ENCODE data around the gene NR1D2. TPM values are rescaled to one million over a fixed set of nuclear protein-coding genes. Genes with fewer than 3 reads are reported as not detected.
A peak's percentile ranks its signal among the peaks of the same experiment; 100 is the strongest.

Gene NR1D2
- total RNA-seq, 1 experiment from 2014 or later: 18.4 TPM

- TF ChIP-seq SP1 (CRISPR knock-in tag; conservative IDR thresholded peaks at IDR 0.05) (peak; percentile 51; the same call in 1 of the 2 replicates), ZNF423 (CRISPR knock-in tag; IDR thresholded peaks at IDR 0.05) (peak; percentile 78), ETV6 (CRISPR knock-in tag; IDR thresholded peaks at IDR 0.05) (no peak), TCF7 (CRISPR knock-in tag; IDR thresholded peaks at IDR 0.05; ENCODE audit: low read depth) (no peak; the same call in 1 of the 2 replicates), HMGA2 (CRISPR knock-in tag; IDR thresholded peaks at IDR 0.05) (no peak), PRRX2 (CRISPR knock-in tag; IDR thresholded peaks at IDR 0.05) (no peak), RELA (CRISPR knock-in tag; IDR thresholded peaks at IDR 0.05; ENCODE audit: borderline replicate concordance) (no peak), SMAD3 (CRISPR knock-in tag; IDR thresholded peaks at IDR 0.05; ENCODE audit: borderline replicate concordance) (no peak), EMX1 (CRISPR knock-in tag; IDR thresholded peaks at IDR 0.05) (no peak)
- TF ChIP-seq, protein P1, sequence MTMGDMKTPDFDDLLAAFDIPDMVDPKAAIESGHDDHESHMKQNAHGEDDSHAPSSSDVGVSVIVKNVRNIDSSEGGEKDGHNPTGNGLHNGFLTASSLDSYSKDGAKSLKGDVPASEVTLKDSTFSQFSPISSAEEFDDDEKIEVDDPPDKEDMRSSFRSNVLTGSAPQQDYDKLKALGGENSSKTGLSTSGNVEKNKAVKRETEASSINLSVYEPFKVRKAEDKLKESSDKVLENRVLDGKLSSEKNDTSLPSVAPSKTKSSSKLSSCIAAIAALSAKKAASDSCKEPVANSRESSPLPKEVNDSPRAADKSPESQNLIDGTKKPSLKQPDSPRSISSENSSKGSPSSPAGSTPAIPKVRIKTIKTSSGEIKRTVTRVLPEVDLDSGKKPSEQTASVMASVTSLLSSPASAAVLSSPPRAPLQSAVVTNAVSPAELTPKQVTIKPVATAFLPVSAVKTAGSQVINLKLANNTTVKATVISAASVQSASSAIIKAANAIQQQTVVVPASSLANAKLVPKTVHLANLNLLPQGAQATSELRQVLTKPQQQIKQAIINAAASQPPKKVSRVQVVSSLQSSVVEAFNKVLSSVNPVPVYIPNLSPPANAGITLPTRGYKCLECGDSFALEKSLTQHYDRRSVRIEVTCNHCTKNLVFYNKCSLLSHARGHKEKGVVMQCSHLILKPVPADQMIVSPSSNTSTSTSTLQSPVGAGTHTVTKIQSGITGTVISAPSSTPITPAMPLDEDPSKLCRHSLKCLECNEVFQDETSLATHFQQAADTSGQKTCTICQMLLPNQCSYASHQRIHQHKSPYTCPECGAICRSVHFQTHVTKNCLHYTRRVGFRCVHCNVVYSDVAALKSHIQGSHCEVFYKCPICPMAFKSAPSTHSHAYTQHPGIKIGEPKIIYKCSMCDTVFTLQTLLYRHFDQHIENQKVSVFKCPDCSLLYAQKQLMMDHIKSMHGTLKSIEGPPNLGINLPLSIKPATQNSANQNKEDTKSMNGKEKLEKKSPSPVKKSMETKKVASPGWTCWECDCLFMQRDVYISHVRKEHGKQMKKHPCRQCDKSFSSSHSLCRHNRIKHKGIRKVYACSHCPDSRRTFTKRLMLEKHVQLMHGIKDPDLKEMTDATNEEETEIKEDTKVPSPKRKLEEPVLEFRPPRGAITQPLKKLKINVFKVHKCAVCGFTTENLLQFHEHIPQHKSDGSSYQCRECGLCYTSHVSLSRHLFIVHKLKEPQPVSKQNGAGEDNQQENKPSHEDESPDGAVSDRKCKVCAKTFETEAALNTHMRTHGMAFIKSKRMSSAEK (CRISPR knock-in tag; IDR thresholded peaks at IDR 0.05; ENCODE audit: borderline replicate concordance): no peak
Measured at GRCh38 chr3:23944861-23945662, at the start of gene NR1D2 (continued).

- Mint-ChIP-seq H3K9me3 (peaks cover 25% of the 10 kb centered on the region), H3K27ac (no peak overlapping the region), H3K27me3 (ENCODE audit: low read depth) (no peaks in the 10 kb centered on the region), H3K4me1 (no peaks in the 10 kb centered on the region), H3K4me3 (no peak overlapping the region), H3K36me3 (peaks cover 84% of the 10 kb centered on the region)
- no peak for ATAC-seq
- POLR2A ChIA-PET: no interaction called here
- CTCF ChIA-PET: interaction anchor here (0.9 kb wide), 1 partner anchor 12 kb away, joined by 4 read pairs; no protein-coding TSS in a partner anchor
- no peak for DNase-seq (ENCODE audit: low spot score)
- TF ChIP-seq, protein P2, sequence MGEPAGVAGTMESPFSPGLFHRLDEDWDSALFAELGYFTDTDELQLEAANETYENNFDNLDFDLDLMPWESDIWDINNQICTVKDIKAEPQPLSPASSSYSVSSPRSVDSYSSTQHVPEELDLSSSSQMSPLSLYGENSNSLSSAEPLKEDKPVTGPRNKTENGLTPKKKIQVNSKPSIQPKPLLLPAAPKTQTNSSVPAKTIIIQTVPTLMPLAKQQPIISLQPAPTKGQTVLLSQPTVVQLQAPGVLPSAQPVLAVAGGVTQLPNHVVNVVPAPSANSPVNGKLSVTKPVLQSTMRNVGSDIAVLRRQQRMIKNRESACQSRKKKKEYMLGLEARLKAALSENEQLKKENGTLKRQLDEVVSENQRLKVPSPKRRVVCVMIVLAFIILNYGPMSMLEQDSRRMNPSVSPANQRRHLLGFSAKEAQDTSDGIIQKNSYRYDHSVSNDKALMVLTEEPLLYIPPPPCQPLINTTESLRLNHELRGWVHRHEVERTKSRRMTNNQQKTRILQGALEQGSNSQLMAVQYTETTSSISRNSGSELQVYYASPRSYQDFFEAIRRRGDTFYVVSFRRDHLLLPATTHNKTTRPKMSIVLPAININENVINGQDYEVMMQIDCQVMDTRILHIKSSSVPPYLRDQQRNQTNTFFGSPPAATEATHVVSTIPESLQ (CRISPR knock-in tag; IDR thresholded peaks at IDR 0.05): no peak
- TF ChIP-seq ZNF219 (CRISPR knock-in tag; IDR thresholded peaks at IDR 0.05; ENCODE audit: borderline replicate concordance): no peak
- TF ChIP-seq, protein P3, sequence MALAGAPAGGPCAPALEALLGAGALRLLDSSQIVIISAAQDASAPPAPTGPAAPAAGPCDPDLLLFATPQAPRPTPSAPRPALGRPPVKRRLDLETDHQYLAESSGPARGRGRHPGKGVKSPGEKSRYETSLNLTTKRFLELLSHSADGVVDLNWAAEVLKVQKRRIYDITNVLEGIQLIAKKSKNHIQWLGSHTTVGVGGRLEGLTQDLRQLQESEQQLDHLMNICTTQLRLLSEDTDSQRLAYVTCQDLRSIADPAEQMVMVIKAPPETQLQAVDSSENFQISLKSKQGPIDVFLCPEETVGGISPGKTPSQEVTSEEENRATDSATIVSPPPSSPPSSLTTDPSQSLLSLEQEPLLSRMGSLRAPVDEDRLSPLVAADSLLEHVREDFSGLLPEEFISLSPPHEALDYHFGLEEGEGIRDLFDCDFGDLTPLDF (CRISPR knock-in tag; IDR thresholded peaks at IDR 0.05): no peak
- no peak for TF ChIP-seq RELA (CRISPR knock-in tag; IDR thresholded peaks at IDR 0.05; ENCODE audit: borderline replicate concordance)
- TF ChIP-seq ZNF416 (CRISPR knock-in tag; IDR thresholded peaks at IDR 0.05): no peak
- TF ChIP-seq, protein P4, sequence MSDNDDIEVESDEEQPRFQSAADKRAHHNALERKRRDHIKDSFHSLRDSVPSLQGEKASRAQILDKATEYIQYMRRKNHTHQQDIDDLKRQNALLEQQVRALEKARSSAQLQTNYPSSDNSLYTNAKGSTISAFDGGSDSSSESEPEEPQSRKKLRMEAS (CRISPR knock-in tag; IDR thresholded peaks at IDR 0.05): no peak
- TF ChIP-seq ATF2 (CRISPR knock-in tag; IDR thresholded peaks at IDR 0.05; ENCODE audit: borderline replicate concordance, low read depth): no peak
- TF ChIP-seq CBFB (CRISPR knock-in tag; IDR thresholded peaks at IDR 0.05; ENCODE audit: low read depth): no peak
- TF ChIP-seq TP53 (CRISPR knock-in tag; IDR thresholded peaks at IDR 0.05): no peak
- no peak for TF ChIP-seq CDX4 (CRISPR knock-in tag; IDR thresholded peaks at IDR 0.05; ENCODE audit: borderline replicate concordance)
- no peak for TF ChIP-seq HMGA2 (CRISPR knock-in tag; IDR thresholded peaks at IDR 0.05)
- no peak for TF ChIP-seq CREM (CRISPR knock-in tag; IDR thresholded peaks at IDR 0.05)
- TF ChIP-seq GABPB1 (CRISPR knock-in tag; IDR thresholded peaks at IDR 0.05): no peak
- no peak for TF ChIP-seq GRHL2 (CRISPR knock-in tag; IDR thresholded peaks at IDR 0.05; ENCODE audit: insufficient replicate concordance, severe bottlenecking)
- no peak for TF ChIP-seq TEAD4 (CRISPR knock-in tag; IDR thresholded peaks at IDR 0.05)
- no peak for TF ChIP-seq MXD4 (CRISPR knock-in tag; IDR thresholded peaks at IDR 0.05; ENCODE audit: borderline replicate concordance)
- no peak for TF ChIP-seq MYBL2 (CRISPR knock-in tag; IDR thresholded peaks at IDR 0.05)
Measured at GRCh38 chr3:23900744-23901143, 44.3 kb upstream of the NR1D2 start.

Measured in WTC11 (cell line).